ENCODE results near the gene NHSL1.

DNA sequence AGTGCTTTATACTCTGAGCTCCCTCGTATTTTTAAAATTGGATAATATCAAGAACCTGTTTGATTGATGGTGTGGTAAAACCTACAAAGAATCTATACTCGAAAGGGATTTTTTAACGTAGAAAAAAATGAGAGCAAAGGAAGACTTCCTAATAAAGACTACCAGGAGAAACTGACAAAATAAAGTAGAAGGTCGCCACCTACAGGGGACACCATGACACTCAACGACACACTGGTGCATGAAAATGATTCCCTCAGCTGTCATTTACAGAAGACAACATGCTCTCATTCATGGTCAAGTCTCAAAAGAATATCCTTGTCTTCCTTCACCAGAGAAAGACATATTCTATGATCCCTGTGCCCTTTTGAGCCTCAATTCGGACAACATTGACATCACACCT lies 10.1 kb upstream of the NHSL1 start:
- TF ChIP-seq, protein P1, sequence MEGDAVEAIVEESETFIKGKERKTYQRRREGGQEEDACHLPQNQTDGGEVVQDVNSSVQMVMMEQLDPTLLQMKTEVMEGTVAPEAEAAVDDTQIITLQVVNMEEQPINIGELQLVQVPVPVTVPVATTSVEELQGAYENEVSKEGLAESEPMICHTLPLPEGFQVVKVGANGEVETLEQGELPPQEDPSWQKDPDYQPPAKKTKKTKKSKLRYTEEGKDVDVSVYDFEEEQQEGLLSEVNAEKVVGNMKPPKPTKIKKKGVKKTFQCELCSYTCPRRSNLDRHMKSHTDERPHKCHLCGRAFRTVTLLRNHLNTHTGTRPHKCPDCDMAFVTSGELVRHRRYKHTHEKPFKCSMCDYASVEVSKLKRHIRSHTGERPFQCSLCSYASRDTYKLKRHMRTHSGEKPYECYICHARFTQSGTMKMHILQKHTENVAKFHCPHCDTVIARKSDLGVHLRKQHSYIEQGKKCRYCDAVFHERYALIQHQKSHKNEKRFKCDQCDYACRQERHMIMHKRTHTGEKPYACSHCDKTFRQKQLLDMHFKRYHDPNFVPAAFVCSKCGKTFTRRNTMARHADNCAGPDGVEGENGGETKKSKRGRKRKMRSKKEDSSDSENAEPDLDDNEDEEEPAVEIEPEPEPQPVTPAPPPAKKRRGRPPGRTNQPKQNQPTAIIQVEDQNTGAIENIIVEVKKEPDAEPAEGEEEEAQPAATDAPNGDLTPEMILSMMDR (IDR thresholded peaks at IDR 0.05), result peak in 1 of 3 experiments; percentile 34
- TF ChIP-seq POLR2AphosphoS5 (IDR thresholded peaks at IDR 0.05; ENCODE audit: insufficient read depth in 1 of 2, low read depth in 1 of 2), result no peak
